SU-DHL-6 (cell line): ENCODE results near the gene RBMS1.

Experiments used
- H2AFZ ChIP-seq: fragments of 200-600 bp; sonication (generic); 2 replicates; pipeline ENCODE4 v1.6.1; 2014; ENCODE audit warnings: low read depth, mild to moderate bottlenecking, moderate library complexity, mixed read lengths, antibody characterized with exemption, low read length; ENCODE audit not compliant: severe bottlenecking
- H3F3A ChIP-seq: fragments of 200-600 bp; shearing (Covaris generic); 2 replicates; pipeline ENCODE4 v1.6.0; 2016; ENCODE audit warnings: antibody characterized with exemption, mild to moderate bottlenecking; ENCODE audit not compliant: insufficient read depth
- H3K27ac ChIP-seq: fragments of 200-600 bp; sonication (generic); 2 replicates; pipeline ENCODE4 v1.5.1; 2016; ENCODE audit warnings: low read depth, mild to moderate bottlenecking, low read length, moderate library complexity, mixed read lengths
- H3K27me3 ChIP-seq: fragments of 200-600 bp; sonication (generic), shearing (Covaris generic); 2 replicates; pipeline ENCODE4 v1.6.0; 2014; ENCODE audit warnings: mild to moderate bottlenecking, low read length
- H3K36me3 ChIP-seq: fragments of 200-600 bp; sonication (generic); 2 replicates; pipeline ENCODE4 v1.6.1; 2014; ENCODE audit warnings: mild to moderate bottlenecking, low read length, mixed read lengths
- H3K4me2 ChIP-seq: fragments of 300-600, 200-600 bp; shearing (Covaris generic), sonication (generic); 2 replicates; pipeline ENCODE4 v1.6.0; 2014; ENCODE audit warnings: low read length, low read depth, mild to moderate bottlenecking; ENCODE audit not compliant: poor library complexity, severe bottlenecking
- H3K4me3 ChIP-seq: fragments of 200-600 bp; sonication (generic); 2 replicates; pipeline ENCODE4 v1.5.1; 2014; ENCODE audit warnings: antibody characterized with exemption, low read length, mild to moderate bottlenecking, mixed read lengths; ENCODE audit not compliant: insufficient read depth, poor library complexity, severe bottlenecking
- H3K79me2 ChIP-seq: fragments of 200-600 bp; sonication (generic); 2 replicates; pipeline ENCODE4 v1.6.1; 2014; ENCODE audit warnings: mild to moderate bottlenecking, low read length, moderate library complexity; ENCODE audit not compliant: insufficient read depth
- H3K9ac ChIP-seq: fragments of 200-600 bp; sonication (generic); 2 replicates; pipeline ENCODE4 v1.7.0; 2014; ENCODE audit warnings: mild to moderate bottlenecking, low read length
- H3K9me2 ChIP-seq: fragments of 200-600 bp; sonication (generic); replicated peaks from 2 replicates; pipeline ENCODE4 v1.6.1; 2014; ENCODE audit warnings: low read length; ENCODE audit not compliant: insufficient read depth
- H3K9me3 ChIP-seq: fragments of 200-600 bp; sonication (generic); 2 replicates; pipeline ENCODE4 v1.6.1; 2014; ENCODE audit warnings: low read length, mixed read lengths; ENCODE audit not compliant: insufficient read depth
- H4K20me1 ChIP-seq: fragments of 200-600 bp; sonication (generic); 2 replicates; pipeline ENCODE4 v1.6.1; 2014; ENCODE audit warnings: low read depth, mild to moderate bottlenecking, antibody characterized with exemption, low read length, moderate library complexity, mixed read lengths
- EZH2phosphoT487 ChIP-seq: fragments of 200-600 bp; sonication (generic), shearing (Covaris generic); conservative IDR thresholded peaks from 2 replicates; pipeline ENCODE4 v1.6.1; 2018; ENCODE audit warnings: mild to moderate bottlenecking, antibody characterized with exemption, low read length, moderate library complexity, mixed read lengths
- TF ChIP-seq, protein P1 (sequence below): fragments of 200-600 bp; sonication (generic); IDR thresholded peaks from one replicate; pipeline ENCODE4 v1.5.1; 2017; ENCODE audit warnings: antibody characterized with exemption, mild to moderate bottlenecking, low read length, moderate library complexity; ENCODE audit not compliant: insufficient read depth, poor library complexity, severe bottlenecking

Gene RBMS1

DNA sequence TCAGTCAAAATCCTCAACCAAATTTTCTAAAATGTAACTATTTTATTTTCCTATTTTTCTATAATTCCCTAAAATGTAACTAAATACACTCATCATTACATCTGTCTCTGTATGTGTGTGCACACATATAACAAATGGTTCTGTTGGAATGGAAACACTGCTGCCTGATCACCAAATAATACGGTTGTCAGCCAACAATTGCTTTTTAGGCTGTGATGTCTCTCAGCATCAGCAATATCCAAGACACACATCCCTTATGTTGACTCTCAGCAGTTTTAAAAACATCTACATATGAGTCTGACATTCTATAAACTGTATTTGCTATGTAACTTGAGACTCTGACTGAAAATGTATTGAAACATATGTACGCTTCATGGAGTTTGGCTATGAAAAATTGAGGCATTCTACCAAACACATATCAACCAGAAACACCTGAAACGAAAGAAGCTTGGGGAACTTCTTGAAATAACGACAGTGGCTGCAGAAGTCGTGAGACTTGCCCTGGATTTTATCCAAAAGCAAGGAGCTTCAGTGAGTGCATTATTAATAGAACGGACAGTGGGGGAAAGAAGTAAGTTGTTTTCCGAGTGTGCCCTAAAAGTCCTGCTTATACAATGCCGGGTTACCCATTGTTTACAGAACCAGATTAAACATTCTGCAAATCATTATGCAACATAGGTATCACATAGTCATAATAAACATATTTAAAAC is 183.3 kb downstream of the RBMS1 start:
- no peak overlapping the region for H2AFZ ChIP-seq
- H3K27me3 ChIP-seq, result no peaks in the 10 kb centered on the region
- no peak overlapping the region for H3K27ac ChIP-seq
- no peaks in the 10 kb centered on the region for H4K20me1 ChIP-seq
- H3K36me3 ChIP-seq, result no peaks in the 10 kb centered on the region
- H3K79me2 ChIP-seq, result no peaks in the 10 kb centered on the region
- H3F3A ChIP-seq, result no peaks in the 10 kb centered on the region
- H3K9ac ChIP-seq, result no peak overlapping the region
- H3K4me3 ChIP-seq, result no peak overlapping the region
- H3K9me2 ChIP-seq, result no peaks in the 10 kb centered on the region
- H3K4me2 ChIP-seq, result no peak overlapping the region
- TF ChIP-seq EZH2phosphoT487, result no peak
- TF ChIP-seq, protein P1, sequence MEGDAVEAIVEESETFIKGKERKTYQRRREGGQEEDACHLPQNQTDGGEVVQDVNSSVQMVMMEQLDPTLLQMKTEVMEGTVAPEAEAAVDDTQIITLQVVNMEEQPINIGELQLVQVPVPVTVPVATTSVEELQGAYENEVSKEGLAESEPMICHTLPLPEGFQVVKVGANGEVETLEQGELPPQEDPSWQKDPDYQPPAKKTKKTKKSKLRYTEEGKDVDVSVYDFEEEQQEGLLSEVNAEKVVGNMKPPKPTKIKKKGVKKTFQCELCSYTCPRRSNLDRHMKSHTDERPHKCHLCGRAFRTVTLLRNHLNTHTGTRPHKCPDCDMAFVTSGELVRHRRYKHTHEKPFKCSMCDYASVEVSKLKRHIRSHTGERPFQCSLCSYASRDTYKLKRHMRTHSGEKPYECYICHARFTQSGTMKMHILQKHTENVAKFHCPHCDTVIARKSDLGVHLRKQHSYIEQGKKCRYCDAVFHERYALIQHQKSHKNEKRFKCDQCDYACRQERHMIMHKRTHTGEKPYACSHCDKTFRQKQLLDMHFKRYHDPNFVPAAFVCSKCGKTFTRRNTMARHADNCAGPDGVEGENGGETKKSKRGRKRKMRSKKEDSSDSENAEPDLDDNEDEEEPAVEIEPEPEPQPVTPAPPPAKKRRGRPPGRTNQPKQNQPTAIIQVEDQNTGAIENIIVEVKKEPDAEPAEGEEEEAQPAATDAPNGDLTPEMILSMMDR, result no peak
- no peaks in the 10 kb centered on the region for H3K9me3 ChIP-seq

DNA sequence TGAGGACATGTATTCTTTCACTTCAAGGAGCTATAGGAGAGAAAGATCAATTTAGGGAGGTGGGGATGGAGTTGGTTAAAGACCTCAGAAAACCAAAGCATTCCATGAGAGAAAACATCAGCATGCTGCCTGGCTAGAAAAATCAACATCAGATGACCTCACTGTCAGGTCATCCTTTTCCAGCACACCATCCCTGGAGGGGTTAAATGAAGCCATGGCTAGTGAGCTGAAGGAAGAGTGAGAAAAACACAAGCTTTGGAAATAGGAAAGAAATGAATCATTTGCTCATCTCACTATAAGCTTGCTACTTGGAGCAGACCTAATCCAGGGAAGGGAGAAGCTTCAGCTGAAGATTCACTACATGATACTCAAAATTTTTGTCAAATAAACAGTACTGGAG is 184.0 kb downstream of the RBMS1 start:
- Histone ChIP-seq H3K4me3 (no peak overlapping the region), H3K4me2 (no peak overlapping the region)

DNA sequence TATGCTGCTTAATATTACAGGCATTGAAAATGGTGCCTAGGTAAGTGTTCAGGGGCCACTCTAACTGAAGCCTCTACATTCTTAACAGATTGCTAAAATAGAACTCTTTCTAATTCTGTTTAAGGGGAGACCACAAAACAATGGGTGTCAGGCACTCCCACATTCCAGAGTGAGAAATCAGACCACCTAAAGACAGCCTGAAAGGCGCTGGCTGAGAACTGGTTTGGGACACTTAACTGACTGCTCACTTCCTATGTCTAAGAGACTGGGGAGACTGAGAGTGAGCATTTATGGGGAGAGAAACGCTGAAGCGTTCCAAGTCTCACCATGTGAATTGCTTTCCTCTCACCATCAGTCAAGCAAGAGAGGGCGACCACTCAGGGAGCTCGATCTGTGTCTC is 184.7 kb downstream of the RBMS1 start:
- Histone ChIP-seq H3F3A (no peaks in the 10 kb centered on the region), H3K9me3 (no peaks in the 10 kb centered on the region), H3K4me2 (no peak overlapping the region), H2AFZ (no peak overlapping the region), H3K27ac (no peak overlapping the region), H3K79me2 (no peaks in the 10 kb centered on the region), H3K27me3 (no peaks in the 10 kb centered on the region), H3K4me3 (no peak overlapping the region), H3K36me3 (no peaks in the 10 kb centered on the region), H3K9me2 (no peaks in the 10 kb centered on the region), H3K9ac (no peak overlapping the region), H4K20me1 (no peaks in the 10 kb centered on the region)
- TF ChIP-seq EZH2phosphoT487, result no peak
- TF ChIP-seq, protein P1, result no peak

More for the DNA sequence above, 184.0 kb downstream of the RBMS1 start:
- Histone ChIP-seq H3K27ac (no peak overlapping the region), H3F3A (no peaks in the 10 kb centered on the region), H3K36me3 (no peaks in the 10 kb centered on the region), H3K9me2 (no peaks in the 10 kb centered on the region), H4K20me1 (no peaks in the 10 kb centered on the region), H3K9ac (no peak overlapping the region), H3K9me3 (no peaks in the 10 kb centered on the region), H3K27me3 (no peaks in the 10 kb centered on the region), H3K79me2 (no peaks in the 10 kb centered on the region), H2AFZ (no peak overlapping the region)
- TF ChIP-seq, protein P1, result no peak
- no peak for TF ChIP-seq EZH2phosphoT487
